ENCODE measurements around the gene MRC1. TPM values are rescaled to one million over a fixed set of nuclear protein-coding genes. Genes with fewer than 3 reads are reported as not detected.

Gene MRC1
- total and polyA plus RNA-seq, 2 of the 13 experiments (the other 11 are each of a cell fraction or from before 2014, with no cell fraction given): not detected

DNA sequence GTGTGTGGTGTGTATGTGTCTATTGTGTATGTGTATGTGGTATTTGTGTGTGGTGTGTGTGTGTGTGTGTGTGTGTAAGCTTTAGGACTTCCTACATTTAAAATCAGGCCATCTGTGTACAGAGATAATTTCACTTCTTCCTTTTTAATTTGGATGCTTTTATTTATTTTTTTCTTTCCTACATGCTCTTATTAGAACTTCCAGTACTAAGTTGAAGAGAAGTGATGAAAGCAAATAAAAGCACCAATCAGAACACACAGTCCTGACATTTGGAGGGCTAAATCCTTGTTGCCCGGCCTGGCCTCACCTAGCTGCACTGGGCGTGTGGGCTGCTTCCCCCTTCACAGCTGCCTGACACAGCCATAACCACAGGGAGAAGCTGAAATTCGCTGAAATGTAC lies 3.8 kb upstream of the MRC1 start (continued):
- TF ChIP-seq TRIM24 (CRISPR knock-in tag; IDR thresholded peaks at IDR 0.05) (no peak), ZNF674 (CRISPR knock-in tag; IDR thresholded peaks at IDR 0.05; ENCODE audit: low read depth) (no peak), ZNF773 (CRISPR knock-in tag; IDR thresholded peaks at IDR 0.05; ENCODE audit: borderline replicate concordance) (no peak), CENPX (CRISPR knock-in tag; IDR thresholded peaks at IDR 0.05) (no peak), ELF1 (CRISPR knock-in tag; IDR thresholded peaks at IDR 0.05) (no peak)

GRCh38 chr10:17805921-17806577 lies 3.1 kb upstream of the MRC1 start:
- in situ Hi-C loops (cut with HindIII; ENCODE audit: extremely low pct_ligation_motif_present, low pct_unique_long_range_greater_than_20kb): no loop called here
- H2AFZ ChIP-seq (ENCODE audit: low read length): no peak overlapping the region
- ChIA-PET CTCF (ENCODE audit: low intra/inter-chr PET ratio, low total read pairs) (no interaction called here), POLR2A (no interaction called here)
- 0 out of 2 replicates have a peak, but pooled peaks have one; percentile 15 for TF ChIP-seq STAG1 (CRISPR knock-in tag; IDR thresholded peaks at IDR 0.05)
- no peak for TF ChIP-seq ZNF331 (CRISPR knock-in tag; IDR thresholded peaks at IDR 0.05)
- TF ChIP-seq CTCF (CRISPR knock-in tag; IDR thresholded peaks at IDR 0.05): 0 out of 2 replicates have a peak, but pooled peaks have one; percentile 22
- no peak for TF ChIP-seq ZEB1 (IDR thresholded peaks at IDR 0.05; ENCODE audit: insufficient replicate concordance, low read depth)
- H3K9me3 ChIP-seq (ENCODE audit: low read length): no peaks in the 10 kb centered on the region
- H3K4me1 ChIP-seq (ENCODE audit: insufficient read depth, low read length): no peaks in the 10 kb centered on the region
- no peaks in the 10 kb centered on the region for H3K79me2 ChIP-seq (ENCODE audit: insufficient read depth, low read length)
- no peak overlapping the region for H3K9ac ChIP-seq (ENCODE audit: insufficient read depth, low read depth, low read length)
- BruUV-seq (replicated peaks): no TSS peak
- no peaks in the 10 kb centered on the region for H3K36me3 ChIP-seq (replicated peaks in 1 of 2; ENCODE audit: control insufficient read depth in 1 of 2, insufficient read depth in 2 of 2, low read length in 2 of 2)
- DNase-seq (ENCODE audit: low spot score): no peak
- H3K27me3 ChIP-seq (ENCODE audit: control insufficient read depth in 1 of 2, insufficient read depth in 2 of 2, low read length in 2 of 2): peaks cover 4 to 29% of the 10 kb centered on the region in 2 experiments; a peak in 3 of 5 replicates
- no peak overlapping the region for H3K27ac ChIP-seq (ENCODE audit: extremely low read length, insufficient read depth, low read length)
- intact Hi-C loops (cut with micrococcal nuclease; ENCODE audit: unreplicated experiment): no loop called here
- H3K4me3 ChIP-seq (replicated peaks in 1 of 3; ENCODE audit: insufficient read depth in 1 of 3, low read depth in 2 of 3, low read length in 3 of 3): no peak overlapping the region
- H3K4me2 ChIP-seq (ENCODE audit: low read depth, low read length): no peak overlapping the region
- ATAC-seq: peak; percentile 77
- WGBS (ENCODE audit: low lambda C conversion rate): 35% methylated on average over 7 of the region's 7 CpGs
- no peak for FAIRE-seq
- H4K20me1 ChIP-seq (ENCODE audit: insufficient read depth, low read length): no peaks in the 10 kb centered on the region

Measured in HepG2 (cell line).